ENCODE data around the gene VWA3B. TPM values are rescaled to one million over a fixed set of nuclear protein-coding genes. Genes with fewer than 3 reads are reported as not detected.

The VWA3B gene, protein sequence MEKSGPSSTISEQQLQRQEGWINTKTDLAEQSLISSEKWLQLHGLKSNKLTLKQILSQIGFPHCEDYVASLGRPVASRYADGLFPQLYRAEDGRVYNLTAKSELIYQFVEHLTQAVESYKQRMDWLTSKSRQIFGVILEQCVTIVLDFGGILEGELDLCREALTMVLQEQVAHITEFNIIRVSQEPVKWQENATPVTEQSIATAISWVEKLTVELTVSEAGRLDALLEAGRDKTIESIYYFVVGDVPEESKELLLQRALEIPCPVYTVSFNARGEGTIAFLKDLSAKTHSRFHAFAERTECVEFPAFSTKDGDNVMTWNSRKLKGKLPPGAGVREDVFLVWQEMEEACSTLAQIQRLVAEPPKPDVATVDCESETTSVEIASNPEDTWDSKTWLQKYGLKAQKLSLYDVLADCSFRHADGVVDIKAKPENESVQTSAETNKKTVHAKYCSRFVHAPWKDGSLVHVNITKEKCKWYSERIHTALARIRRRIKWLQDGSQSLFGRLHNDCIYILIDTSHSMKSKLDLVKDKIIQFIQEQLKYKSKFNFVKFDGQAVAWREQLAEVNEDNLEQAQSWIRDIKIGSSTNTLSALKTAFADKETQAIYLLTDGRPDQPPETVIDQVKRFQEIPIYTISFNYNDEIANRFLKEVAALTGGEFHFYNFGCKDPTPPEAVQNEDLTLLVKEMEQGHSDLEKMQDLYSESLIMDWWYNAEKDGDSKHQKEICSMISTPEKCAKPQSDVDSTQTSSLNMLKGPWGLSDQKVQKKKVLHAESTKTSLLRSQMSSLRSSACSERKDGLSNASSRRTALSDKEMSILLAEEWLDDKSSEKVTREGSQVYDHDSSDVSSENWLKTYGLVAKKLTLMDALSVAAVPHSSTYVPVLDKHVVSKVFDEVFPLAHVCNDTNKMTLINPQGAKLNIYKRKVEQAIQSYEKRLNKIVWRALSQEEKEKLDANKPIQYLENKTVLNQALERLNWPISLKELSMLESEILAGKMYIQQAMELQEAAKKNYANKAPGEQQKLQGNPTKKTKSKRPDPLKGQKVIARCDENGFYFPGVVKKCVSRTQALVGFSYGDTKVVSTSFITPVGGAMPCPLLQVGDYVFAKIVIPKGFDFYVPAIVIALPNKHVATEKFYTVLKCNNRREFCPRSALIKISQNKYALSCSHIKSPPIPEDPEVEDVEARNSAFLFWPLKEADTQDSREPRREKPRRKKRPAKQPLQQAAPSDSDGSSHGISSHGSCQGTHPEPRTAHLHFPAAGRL (N-terminal part only)
- total RNA-seq: 1 to 10 TPM in 2 of 4 donors, under 1 TPM in 1, not detected in 1; 0.30 to 6.1 (median 2.5) TPM

DNA sequence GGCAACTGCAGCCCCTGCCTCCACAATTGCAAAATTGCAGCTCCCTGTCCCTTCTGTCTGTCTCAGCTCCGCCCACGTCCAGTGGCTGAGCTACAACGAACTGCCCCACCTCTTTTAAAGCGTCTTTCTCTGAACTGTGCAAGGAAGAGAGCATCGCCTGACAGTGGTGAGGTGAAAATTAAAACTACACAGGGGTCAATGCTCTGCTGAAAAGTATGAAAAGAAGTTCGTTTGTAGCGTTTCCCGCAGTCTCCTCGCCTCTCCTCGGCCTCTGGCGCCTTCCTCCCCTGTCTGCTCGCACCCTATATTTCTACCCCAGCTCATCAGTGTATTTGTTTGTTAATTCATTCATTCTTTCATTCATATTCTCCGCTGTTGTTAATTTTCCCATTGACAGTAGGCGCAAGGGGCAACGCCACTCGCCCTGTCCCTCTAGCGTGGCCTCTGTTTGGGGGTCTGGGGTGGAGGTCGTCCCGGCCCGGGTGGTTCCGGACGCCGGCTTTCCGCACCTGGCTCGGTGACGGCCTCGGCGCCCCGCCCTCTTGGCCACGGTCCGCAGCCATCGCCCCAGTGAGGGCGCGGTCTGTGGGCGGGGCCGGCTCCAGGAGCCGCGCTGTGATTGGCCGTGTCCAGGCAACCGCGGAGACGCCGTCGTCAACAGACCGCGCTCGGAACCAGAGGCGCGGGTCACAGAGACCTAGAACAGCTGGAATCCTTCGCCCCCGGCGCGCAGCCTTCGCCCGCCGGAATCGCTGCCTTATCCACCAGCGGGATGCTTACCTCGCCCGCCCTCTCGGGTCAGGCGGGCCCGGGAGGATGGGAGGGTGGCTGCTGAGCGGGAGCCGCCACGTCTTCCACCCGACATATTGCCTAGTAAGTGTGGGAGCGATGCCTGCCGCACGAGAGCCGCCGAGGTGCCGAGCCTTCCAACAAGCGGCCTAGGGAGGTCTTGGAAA, at the start of gene VWA3B:
TSS of gene VWA3B (plus strand) at position 677 of the 956 bp plus-strand sequence. CDS start 5,926 bp downstream, outside the sequence.
- Histone ChIP-seq H3K4me3 (peak within 1 kb of the TSS; percentile 25 to 52 (median 36)), H3K9me3 (no peaks in the 10 kb centered on the region), H3K36me3 (no peaks in the 10 kb centered on the region), H3K4me1 (peaks cover 0 to 21% (median 13%) of the 10 kb centered on the region in 4 donors), H3K27me3 (peaks cover 0 to 35% of the 10 kb centered on the region in 2 donors), H3K27ac (peak within 1 kb of the TSS in 1 of 4 donors; percentile 51)
- 5 to 6% methylated on average over 54 to 59 of the region's 74 CpGs for WGBS, 2 donors
- no peak for TF ChIP-seq EP300 (IDR thresholded peaks at IDR 0.05)
- TF ChIP-seq, protein P1, sequence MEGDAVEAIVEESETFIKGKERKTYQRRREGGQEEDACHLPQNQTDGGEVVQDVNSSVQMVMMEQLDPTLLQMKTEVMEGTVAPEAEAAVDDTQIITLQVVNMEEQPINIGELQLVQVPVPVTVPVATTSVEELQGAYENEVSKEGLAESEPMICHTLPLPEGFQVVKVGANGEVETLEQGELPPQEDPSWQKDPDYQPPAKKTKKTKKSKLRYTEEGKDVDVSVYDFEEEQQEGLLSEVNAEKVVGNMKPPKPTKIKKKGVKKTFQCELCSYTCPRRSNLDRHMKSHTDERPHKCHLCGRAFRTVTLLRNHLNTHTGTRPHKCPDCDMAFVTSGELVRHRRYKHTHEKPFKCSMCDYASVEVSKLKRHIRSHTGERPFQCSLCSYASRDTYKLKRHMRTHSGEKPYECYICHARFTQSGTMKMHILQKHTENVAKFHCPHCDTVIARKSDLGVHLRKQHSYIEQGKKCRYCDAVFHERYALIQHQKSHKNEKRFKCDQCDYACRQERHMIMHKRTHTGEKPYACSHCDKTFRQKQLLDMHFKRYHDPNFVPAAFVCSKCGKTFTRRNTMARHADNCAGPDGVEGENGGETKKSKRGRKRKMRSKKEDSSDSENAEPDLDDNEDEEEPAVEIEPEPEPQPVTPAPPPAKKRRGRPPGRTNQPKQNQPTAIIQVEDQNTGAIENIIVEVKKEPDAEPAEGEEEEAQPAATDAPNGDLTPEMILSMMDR (IDR thresholded peaks at IDR 0.05): no peak
- TF ChIP-seq POLR2A (IDR thresholded peaks at IDR 0.05): no peak
- no peak for DNase-seq (ENCODE audit: low spot score in 2 of 2)

GRCh38 chr2:98037206-98037605, 49.8 kb upstream of the VWA3B start:
- no peaks in the 10 kb centered on the region for H3K36me3 ChIP-seq
- no peak overlapping the region for H3K27ac ChIP-seq
- H3K4me3 ChIP-seq: no peak overlapping the region
- WGBS, 2 donors: 44 to 59% methylated on average over 2 of the region's 2 CpGs
- no peak for DNase-seq (ENCODE audit: low spot score in 2 of 2)
- no peaks in the 10 kb centered on the region for H3K4me1 ChIP-seq
- TF ChIP-seq EP300 (IDR thresholded peaks at IDR 0.05) (no peak), POLR2A (IDR thresholded peaks at IDR 0.05) (no peak)
- TF ChIP-seq, protein P1 (IDR thresholded peaks at IDR 0.05): no peak
- H3K27me3 ChIP-seq: no peaks in the 10 kb centered on the region
- H3K9me3 ChIP-seq: peaks cover 0 to 1% (median 0%) of the 10 kb centered on the region in 4 donors

- no peaks in the 10 kb centered on the region for H3K36me3 ChIP-seq
- DNase-seq (ENCODE audit: low spot score in 2 of 2): no peak
- 47 to 73% methylated on average over 2 of the region's 2 CpGs for WGBS, 2 donors
- no peaks in the 10 kb centered on the region for H3K27me3 ChIP-seq
- no peak overlapping the region for H3K4me3 ChIP-seq
- TF ChIP-seq, protein P1 (IDR thresholded peaks at IDR 0.05): no peak
- TF ChIP-seq POLR2A (IDR thresholded peaks at IDR 0.05): no peak
- no peak for TF ChIP-seq EP300 (IDR thresholded peaks at IDR 0.05)
- no peak overlapping the region for H3K27ac ChIP-seq
- H3K4me1 ChIP-seq: no peaks in the 10 kb centered on the region
- H3K9me3 ChIP-seq: peaks cover 0 to 6% (median 0%) of the 10 kb centered on the region in 4 donors
Measured at GRCh38 chr2:98037666-98038336, 49.2 kb upstream of the VWA3B start.

All from tibial nerve (tissue), 4 donors.